ENCODE results near the gene KIN.
"Not testable (repeated sequence)": the region's sequence is repeated elsewhere in the genome, so short reads cannot be mapped to it uniquely, and the experiment has no call there.

Gene KIN

GRCh38 chr10:7794251-7795026 is 6.6 kb upstream of the KIN start:
- no peak for DNase-seq (ENCODE audit: low read depth)

GRCh38 chr10:7792541-7792940 is 4.7 kb upstream of the KIN start:
- DNase-seq (ENCODE audit: low read depth): no peak

GRCh38 chr10:7789390-7789789 is 1.6 kb upstream of the KIN start:
- no peak for DNase-seq (ENCODE audit: low read depth)

- DNase-seq (ENCODE audit: low read depth): no peak
Measured at GRCh38 chr10:7788639-7789286, 970 bp upstream of the KIN start.

- DNase-seq (ENCODE audit: low read depth): no peak
Measured at GRCh38 chr10:7787150-7787856, 490 bp downstream of the KIN start.

- no peak for DNase-seq (ENCODE audit: low read depth)
Measured at GRCh38 chr10:7786430-7786829, 1.4 kb downstream of the KIN start.

GRCh38 chr10:7782194-7782593 is 5.6 kb downstream of the KIN start:
- DNase-seq (ENCODE audit: low read depth): not testable (repeated sequence)

- no peak for DNase-seq (ENCODE audit: low read depth)
Measured at GRCh38 chr10:7776777-7777176, 11.0 kb downstream of the KIN start.

GRCh38 chr10:7773845-7774801 is 13.7 kb downstream of the KIN start:
- DNase-seq (ENCODE audit: low read depth): no peak

GRCh38 chr10:7768417-7768816 is 19.4 kb downstream of the KIN start:
- no peak for DNase-seq (ENCODE audit: low read depth)

- no peak for DNase-seq (ENCODE audit: low read depth)
Measured at GRCh38 chr10:7767209-7767608, 20.6 kb downstream of the KIN start.

- DNase-seq (ENCODE audit: low read depth): no peak
Measured at GRCh38 chr10:7766241-7766640, 21.6 kb downstream of the KIN start.

GRCh38 chr10:7763929-7764328 is 23.9 kb downstream of the KIN start:
- no peak for DNase-seq (ENCODE audit: low read depth)

GRCh38 chr10:7756360-7756992 is 31.3 kb downstream of the KIN start:
- no peak for DNase-seq (ENCODE audit: low read depth)

GRCh38 chr10:7755103-7755502 is 32.7 kb downstream of the KIN start:
- no peak for DNase-seq (ENCODE audit: low read depth)

GRCh38 chr10:7752251-7752650 is 35.5 kb downstream of the KIN start:
- no peak for DNase-seq (ENCODE audit: low read depth)

GRCh38 chr10:7750222-7750621 is 37.6 kb downstream of the KIN start:
- DNase-seq (ENCODE audit: low read depth): no peak

GRCh38 chr10:7748637-7749036 is 39.2 kb downstream of the KIN start:
- not testable (repeated sequence) for DNase-seq (ENCODE audit: low read depth)

- DNase-seq (ENCODE audit: low read depth): no peak
Measured at GRCh38 chr10:7744307-7744706, 43.5 kb downstream of the KIN start.

- no peak for DNase-seq (ENCODE audit: low read depth)
Measured at GRCh38 chr10:7738536-7739407, 49.0 kb downstream of the KIN start.

All from stimulated activated CD8-positive, alpha-beta memory T cell treated with anti-CD3 and anti-CD28 coated beads, Interleukin-15, amount 100 ng/mL, for 24 hours (primary cell).